Measurements from ENCODE around the gene PIP5KL1. TPM values are rescaled to one million over a fixed set of nuclear protein-coding genes. Genes with fewer than 3 reads are reported as not detected.
"Not testable (repeated sequence)": the region's sequence is repeated elsewhere in the genome, so short reads cannot be mapped to it uniquely, and the experiment has no call there.

The PIP5KL1 gene
- total RNA-seq, 6 experiments from 2014 or later: 0.58 to 0.81 (median 0.70) TPM; not detected in 3

DNA sequence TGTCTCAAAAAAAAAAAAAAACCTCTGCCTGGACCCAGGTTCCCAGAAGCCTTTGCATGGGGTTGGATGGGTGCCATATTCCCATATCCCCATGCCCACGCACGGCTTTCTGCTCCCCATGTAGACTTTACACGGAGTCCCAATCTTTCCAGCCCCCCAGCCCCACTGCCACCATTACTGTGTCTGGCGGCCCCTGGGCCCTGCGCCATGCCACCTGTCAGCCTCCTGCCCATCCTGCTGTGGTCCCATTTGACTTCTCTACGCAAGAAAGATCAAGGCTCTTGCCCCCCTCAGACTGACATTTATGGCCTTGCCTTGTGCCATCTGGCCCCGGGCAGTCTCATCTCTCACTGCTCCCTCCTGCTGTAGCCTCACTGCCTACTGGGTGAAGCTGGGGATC lies 46.6 kb downstream of the PIP5KL1 start:
- no peaks in the 10 kb centered on the region for H3K27me3 ChIP-seq
- WGBS (ENCODE audit: insufficient coverage, low coverage, low lambda C conversion rate, missing lambda C conversion rate): 100% methylated on average over 2 of the region's 7 CpGs
- H3K36me3 ChIP-seq: peaks cover 6 to 30% (median 14%) of the 10 kb centered on the region in 4 donors
- DNase-seq: no peak
- peak in 1 of 4 donors; percentile 15 for ATAC-seq
- H3K4me1 ChIP-seq: no peaks in the 10 kb centered on the region
- H3K4me3 ChIP-seq: no peak overlapping the region
- TF ChIP-seq CTCF (IDR thresholded peaks at IDR 0.05) (no peak), POLR2A (IDR thresholded peaks at IDR 0.05) (no peak)
- H3K9me3 ChIP-seq: no peaks in the 10 kb centered on the region
- intact Hi-C loops (cut with DNase I): no loop called here
- no peak overlapping the region for H3K27ac ChIP-seq

GRCh38 chr9:127881715-127882114 lies 48.9 kb downstream of the PIP5KL1 start:
- not testable (repeated sequence) for ATAC-seq, H3K27ac ChIP-seq
- WGBS (ENCODE audit: insufficient coverage, low coverage, low lambda C conversion rate, missing lambda C conversion rate): 73% methylated on average over 3 of the region's 3 CpGs

GRCh38 chr9:127880143-127880542 lies 50.4 kb downstream of the PIP5KL1 start:
- WGBS (ENCODE audit: insufficient coverage, low coverage, low lambda C conversion rate, missing lambda C conversion rate): 65% methylated on average over 6 of the region's 8 CpGs
- Histone ChIP-seq H3K4me3 (no peak overlapping the region), H3K27me3 (no peaks in the 10 kb centered on the region), H3K4me1 (peaks cover 0 to 18% (median 9%) of the 10 kb centered on the region in 4 donors), H3K36me3 (peaks cover 0 to 5% (median 0%) of the 10 kb centered on the region in 4 donors), H3K27ac (no peak overlapping the region), H3K9me3 (no peaks in the 10 kb centered on the region)
- ATAC-seq (no peak), DNase-seq (no peak)
- TF ChIP-seq CTCF (IDR thresholded peaks at IDR 0.05) (no peak), POLR2A (IDR thresholded peaks at IDR 0.05) (no peak)
- intact Hi-C loops (cut with DNase I): no loop called here

More at GRCh38 chr9:127881715-127882114, 48.9 kb downstream of the PIP5KL1 start:
- H3K9me3 ChIP-seq; intact Hi-C loops (cut with DNase I); DNase-seq; H3K27me3 ChIP-seq; H3K4me3 ChIP-seq: not testable (repeated sequence)
- H3K4me1 ChIP-seq: peaks cover 0 to 10% (median 4%) of the 10 kb centered on the region in 4 donors
- H3K36me3 ChIP-seq: peaks cover 3 to 15% (median 6%) of the 10 kb centered on the region in 4 donors

- no peak for ATAC-seq
- Histone ChIP-seq H3K27ac (no peak overlapping the region), H3K36me3 (no peaks in the 10 kb centered on the region), H3K9me3 (no peaks in the 10 kb centered on the region), H3K4me1 (peaks cover 0 to 25% (median 12%) of the 10 kb centered on the region in 4 donors), H3K4me3 (no peak overlapping the region), H3K27me3 (no peaks in the 10 kb centered on the region)
- 70% methylated on average over 8 of the region's 8 CpGs for WGBS (ENCODE audit: insufficient coverage, low coverage, low lambda C conversion rate, missing lambda C conversion rate)
- intact Hi-C loops (cut with DNase I): loop anchor here (10.0 kb wide), 2 partner anchors 64 to 144 kb away; partner anchors contain the start of gene TOR2A (in 1 of the 2)
- no peak for DNase-seq
- TF ChIP-seq POLR2A (IDR thresholded peaks at IDR 0.05): no peak
- TF ChIP-seq CTCF (IDR thresholded peaks at IDR 0.05): no peak
Measured at GRCh38 chr9:127878652-127879390, 51.8 kb downstream of the PIP5KL1 start.

- no peak for ATAC-seq
- TF ChIP-seq POLR2A (IDR thresholded peaks at IDR 0.05): no peak
- TF ChIP-seq CTCF (IDR thresholded peaks at IDR 0.05): no peak
- intact Hi-C loops (cut with DNase I): loop anchor here (10.0 kb wide), 2 partner anchors 63 to 143 kb away; partner anchors contain the start of gene TOR2A (in 1 of the 2)
- H3K4me3 ChIP-seq: peak overlapping the region; percentile 63 to 73 (median 70)
- no peaks in the 10 kb centered on the region for H3K9me3 ChIP-seq
- no peaks in the 10 kb centered on the region for H3K27me3 ChIP-seq
- H3K27ac ChIP-seq: no peak overlapping the region
- WGBS (ENCODE audit: insufficient coverage, low coverage, low lambda C conversion rate, missing lambda C conversion rate): 71% methylated on average over 11 of the region's 18 CpGs
- no peaks in the 10 kb centered on the region for H3K36me3 ChIP-seq
- peaks cover 0 to 29% (median 14%) of the 10 kb centered on the region in 4 donors for H3K4me1 ChIP-seq
- DNase-seq: no peak
Measured at GRCh38 chr9:127878001-127878651, 52.5 kb downstream of the PIP5KL1 start.
